Ramos (cell line): ENCODE data around the gene CHRNE.
"Not testable (repeated sequence)": the region's sequence is repeated elsewhere in the genome, so short reads cannot be mapped to it uniquely, and the experiment has no call there.

Experiments used
- in situ Hi-C: fragments of 300-500 bp; cut with MboI; formaldehyde crosslinking; loops from one replicate; pipeline ENCODE4 v1.14.3; 2022; ENCODE audit warnings: low sequenced_read_pairs; ENCODE audit not compliant: unreplicated experiment

The CHRNE gene

DNA sequence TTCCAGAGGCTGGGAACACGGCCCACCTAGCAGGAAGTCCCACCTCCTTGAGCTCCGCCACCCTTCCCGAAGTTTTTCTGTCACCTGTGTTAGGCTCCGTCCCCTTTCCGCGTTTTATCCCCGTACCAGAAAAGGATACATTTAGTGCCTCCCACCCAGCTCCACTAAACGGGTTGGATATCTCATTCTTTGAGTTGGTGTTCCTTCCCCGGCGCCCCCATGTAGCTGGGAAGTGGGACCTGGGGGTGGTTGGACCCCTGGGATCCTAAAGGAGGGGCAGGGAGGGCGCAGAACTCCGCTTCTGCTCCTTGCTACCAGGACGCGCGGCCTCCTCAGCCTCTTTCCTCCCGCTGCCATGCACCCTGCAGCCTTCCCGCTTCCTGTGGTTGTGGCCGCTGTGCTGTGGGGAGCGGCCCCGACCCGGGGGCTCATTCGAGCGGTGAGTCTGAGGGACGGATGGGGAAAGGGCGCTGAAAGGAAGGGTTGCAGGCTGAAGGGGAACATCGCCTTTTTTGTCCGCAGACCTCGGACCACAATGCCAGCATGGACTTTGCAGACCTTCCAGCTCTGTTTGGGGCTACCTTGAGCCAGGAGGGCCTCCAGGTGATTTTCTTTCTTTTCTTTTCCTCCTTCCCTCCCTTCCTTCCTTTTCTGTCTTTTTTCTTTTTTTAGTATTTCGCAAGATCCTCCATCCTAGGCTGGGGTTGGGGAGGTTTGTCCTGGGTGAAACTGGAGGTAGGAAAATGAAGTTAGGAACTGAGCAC, 37.8 kb upstream of the CHRNE start:
- in situ Hi-C loops: no loop called here

DNA sequence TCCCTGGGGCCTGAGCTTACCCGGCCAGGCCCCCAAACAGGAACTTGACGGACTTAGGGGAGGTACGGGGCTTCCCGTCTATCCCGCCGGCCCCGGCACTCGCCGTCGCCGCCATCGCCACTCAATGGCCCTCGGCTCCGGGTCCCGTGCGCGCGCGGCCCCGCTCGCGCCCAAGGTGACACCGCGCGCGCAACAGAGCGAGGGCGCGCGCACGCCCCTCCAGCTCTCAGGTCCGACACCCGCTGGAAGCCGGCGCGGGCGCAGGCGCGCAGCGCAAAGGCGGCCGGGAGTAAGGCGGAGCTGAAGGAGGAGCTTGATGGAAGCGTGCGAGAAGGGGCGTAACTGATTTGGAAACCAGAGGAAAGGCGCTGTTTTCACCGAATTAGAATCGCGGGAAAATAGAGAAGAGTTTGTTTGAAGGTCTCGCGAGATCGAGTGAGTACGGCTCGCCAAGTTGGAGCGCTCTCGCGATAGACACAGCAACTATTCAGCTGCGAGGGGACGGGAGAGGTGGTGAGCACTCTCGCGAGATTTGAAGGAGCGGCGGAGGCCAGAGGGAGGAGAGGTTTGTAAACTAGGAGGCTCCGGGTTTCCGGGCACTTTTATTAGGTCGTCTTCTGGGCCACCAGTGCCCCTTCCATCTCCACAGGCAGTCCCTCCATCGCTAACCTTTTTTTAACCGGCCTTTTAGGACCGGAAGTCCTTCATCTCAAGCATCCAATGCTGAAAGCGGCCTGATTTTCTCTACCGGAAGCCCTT, 37.1 kb upstream of the CHRNE start, which contains the start of the genes RNF167 and SLC25A11:
Gene RNF167, plus strand, starts transcription at position 473 of the 759 bp plus-strand sequence. CDS start 642 bp downstream, outside the sequence.
Gene SLC25A11, minus strand, starts transcription at position 251 of the 759 bp plus-strand sequence. Its CDS starts 136 bp downstream, at position 115.
- in situ Hi-C loops: no loop called here

DNA sequence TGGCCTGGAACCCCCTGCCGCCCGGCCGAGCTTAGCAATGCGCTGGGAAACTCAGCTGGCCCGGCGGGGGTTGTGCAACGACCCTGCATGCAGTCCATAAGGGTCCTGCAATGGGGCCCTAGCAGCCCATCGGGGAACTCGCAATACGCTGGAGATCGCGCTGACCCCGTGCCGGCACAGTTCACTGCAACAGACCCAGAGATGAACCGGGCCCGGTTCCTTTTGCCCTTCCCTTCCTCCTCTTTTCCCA, 36.6 kb upstream of the CHRNE start:
- in situ Hi-C loops: no loop called here

DNA sequence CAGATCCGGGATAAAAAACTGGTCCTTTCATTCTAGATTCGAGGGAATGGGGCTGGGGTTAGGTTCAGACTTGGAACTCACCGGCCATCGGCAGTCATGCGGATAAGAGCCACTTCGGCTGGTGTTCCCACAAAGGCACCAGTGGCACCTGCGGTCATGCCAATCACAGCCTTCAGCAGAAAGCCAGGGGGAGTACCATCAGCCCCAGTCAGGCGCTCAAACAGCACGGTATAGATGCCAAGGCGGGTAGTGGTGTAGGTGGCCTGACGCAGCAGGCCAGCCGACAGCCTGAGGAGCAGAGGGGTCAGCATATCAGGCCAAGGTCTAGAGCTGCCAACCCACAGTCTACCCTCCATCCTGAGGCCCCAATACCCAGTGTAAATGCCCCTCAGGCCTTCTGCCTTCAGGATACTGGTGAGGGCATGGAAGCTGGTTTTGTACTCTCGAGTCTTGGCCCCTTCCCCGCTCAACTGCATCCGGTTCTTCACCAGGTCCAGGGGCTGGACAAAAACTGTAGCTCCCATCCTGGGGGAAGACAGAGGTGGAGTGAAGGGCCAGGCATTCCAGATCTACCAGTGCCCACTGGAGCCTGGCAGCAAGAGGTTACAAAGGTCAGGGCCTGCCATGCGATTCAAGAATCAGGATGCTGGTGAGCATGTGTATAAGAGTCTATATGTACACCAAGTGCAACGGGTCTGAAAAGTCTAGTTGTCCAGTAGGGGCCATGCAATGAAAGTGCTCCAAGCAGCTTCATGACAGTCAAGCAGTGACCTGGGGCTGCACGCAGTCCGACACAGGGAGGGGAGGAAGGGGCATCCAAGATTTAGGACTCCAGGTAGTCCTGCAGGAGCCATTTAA, 36.0 kb upstream of the CHRNE start:
- in situ Hi-C loops: no loop called here

DNA sequence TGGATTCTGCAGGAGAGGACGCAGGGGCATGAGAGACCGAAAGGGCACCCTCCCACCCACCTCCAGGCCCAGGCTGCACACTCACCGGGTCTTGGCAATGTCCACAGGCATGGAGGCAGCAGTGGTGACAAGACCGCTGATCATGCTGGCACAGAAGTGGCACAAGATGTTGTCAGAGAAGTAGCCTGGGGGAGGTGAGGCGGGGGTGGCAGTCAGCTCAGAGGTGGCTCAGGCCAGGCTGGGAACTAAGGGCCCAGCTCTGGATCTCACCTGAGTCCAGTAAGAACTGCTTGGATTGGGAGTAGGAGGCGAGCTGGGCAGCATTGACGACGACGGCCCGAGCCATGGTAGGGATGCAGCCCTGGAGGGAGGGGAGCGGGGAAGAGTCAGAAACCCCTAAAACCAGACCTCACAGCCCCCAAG, 35.2 kb upstream of the CHRNE start:
- in situ Hi-C loops: no loop called here

DNA sequence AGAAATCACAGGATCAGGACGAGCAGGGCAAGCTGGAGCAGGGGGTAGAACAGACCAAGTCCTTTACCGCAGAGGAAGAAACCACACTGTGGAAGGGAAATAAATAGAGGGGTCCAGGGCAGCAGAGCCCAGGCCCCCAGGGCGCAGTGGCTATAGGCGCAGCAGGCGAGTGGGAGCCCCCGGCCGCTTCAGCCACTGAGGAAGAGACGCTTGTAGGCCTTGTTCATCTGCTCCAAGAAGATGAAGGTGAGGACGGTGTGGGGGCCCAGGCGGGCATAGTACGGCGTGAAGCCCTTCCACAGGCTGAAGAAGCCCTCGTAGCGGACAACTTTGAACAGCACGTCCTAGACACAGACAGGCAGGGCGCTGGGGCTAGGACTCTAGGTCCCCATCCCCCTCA, 34.7 kb upstream of the CHRNE start:
- in situ Hi-C loops: no loop called here

DNA sequence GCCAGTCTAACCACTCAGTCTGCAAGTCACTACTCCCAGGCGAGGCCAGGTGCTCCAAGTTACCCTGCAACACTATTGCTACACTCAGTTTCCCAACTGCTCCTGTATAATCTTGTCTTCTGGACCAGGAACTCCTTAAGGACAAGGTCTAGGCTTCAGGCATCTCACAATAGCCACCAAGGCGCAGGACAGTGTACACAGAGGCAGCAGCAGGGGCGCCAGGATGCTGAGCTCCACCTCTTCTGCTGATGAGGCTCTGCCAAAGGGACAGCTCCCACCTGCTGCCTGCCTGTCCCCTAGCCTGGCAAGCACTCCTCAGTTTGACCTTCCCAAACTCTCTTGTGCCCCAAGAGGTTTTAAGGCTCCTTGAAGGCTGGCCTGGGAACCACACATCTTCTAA, 33.5 kb upstream of the CHRNE start:
- in situ Hi-C loops: no loop called here

DNA sequence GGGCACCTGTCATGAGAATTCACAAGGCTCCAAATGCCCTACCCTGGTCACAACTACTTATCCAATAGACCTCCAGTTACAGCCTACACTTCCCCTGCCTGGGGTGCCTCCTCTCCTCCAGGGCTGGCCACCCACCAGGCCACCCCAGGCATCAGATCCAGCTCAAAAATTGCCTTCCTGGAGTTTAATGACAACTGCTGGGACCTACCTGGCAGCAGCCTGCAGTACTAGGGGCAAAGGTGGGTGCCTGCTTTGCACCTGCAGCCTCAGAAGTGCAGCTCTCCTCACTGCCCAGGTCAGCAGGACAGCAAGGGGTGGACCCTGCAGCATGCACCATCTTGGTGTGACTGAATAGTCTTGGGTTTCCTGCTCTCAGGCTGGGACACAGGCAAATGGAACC, 32.8 kb upstream of the CHRNE start:
- in situ Hi-C loops: no loop called here

DNA sequence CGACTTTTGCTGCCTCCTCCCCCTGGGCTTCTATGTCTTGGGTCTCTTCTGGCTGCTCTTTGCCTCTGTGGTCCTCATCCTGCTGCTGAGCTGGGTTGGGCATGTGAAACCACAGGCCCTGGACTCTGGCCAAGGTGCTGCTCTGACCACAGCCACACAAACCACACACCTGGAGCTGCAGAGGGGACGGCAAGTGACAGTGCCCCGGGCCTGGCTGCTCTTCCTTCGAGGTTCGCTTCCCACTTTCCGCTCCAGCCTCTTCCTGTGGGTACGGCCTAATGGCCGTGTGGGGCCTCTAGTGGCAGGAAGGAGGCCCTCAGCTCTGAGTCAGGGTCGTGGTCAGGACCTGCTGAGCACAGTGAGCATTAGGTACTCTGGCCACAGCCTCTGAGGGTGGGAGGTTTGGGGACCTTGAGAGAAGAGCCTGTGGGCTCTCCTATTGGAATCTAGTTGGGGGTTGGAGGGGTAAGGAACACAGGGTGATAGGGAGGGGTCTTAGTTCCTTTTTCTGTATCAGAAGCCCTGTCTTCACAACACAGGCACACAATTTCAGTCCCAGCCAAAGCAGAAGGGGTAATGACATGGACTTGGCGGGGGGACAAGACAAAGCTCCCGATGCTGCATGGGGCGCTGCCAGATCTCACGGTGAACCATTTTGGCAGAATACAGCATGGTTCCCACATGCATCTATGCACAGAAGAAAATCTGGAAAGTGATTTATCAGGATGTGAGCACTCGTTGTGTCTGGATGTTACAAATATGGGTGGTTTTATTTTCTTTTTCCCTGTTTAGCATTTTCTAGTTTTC, 31.5 kb upstream of the CHRNE start:
- in situ Hi-C loops: no loop called here

DNA sequence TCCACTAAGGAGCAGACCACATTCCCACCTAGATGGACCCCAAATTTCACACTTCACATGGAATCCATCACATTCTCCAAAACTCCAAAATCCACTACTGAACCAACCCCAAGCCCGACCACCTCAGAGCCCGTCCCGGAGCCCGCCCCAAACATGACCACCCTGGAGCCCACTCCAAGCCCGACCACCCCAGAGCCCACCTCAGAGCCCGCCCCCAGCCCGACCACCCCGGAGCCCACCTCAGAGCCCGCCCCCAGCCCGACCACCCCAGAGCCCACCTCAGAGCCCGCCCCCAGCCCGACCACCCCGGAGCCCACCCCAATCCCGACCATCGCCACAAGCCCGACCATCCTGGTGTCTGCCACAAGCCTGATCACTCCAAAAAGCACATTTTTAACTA, 30.7 kb upstream of the CHRNE start:
- in situ Hi-C loops: no loop called here

DNA sequence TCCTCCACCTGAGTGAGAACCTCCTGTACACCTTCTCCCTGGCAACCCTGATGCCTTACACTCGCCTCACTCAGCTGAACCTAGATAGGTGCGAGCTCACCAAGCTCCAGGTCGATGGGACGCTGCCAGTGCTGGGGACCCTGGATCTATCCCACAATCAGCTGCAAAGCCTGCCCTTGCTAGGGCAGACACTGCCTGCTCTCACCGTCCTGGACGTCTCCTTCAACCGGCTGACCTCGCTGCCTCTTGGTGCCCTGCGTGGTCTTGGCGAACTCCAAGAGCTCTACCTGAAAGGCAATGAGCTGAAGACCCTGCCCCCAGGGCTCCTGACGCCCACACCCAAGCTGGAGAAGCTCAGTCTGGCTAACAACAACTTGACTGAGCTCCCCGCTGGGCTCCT, 29.9 kb upstream of the CHRNE start:
- in situ Hi-C loops: no loop called here

DNA sequence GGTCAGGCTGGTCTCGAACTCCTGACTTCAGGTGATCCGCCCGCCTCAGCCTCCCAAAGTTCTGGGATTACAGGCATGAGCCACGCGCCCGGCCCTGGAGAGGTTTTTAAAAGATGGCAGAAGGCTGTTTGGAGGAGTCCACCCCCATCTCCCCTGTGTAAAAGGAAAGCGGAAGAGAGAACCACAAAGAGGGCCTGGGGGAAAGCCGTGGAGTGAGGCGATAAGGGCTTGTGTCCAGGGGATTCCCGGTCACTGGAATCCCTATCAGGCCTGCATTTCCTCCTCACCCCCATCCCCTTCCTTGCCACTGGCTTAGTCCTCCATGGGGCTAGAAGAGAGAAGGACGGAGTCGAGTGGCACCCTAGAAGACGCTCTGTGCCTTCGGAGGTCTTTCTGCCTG, 29.1 kb upstream of the CHRNE start, which contains the start of gene GP1BA:
Gene GP1BA, plus strand, starts transcription at position 315 of the 400 bp plus-strand sequence. CDS start 328 bp downstream, outside the sequence.
- in situ Hi-C loops: no loop called here

DNA sequence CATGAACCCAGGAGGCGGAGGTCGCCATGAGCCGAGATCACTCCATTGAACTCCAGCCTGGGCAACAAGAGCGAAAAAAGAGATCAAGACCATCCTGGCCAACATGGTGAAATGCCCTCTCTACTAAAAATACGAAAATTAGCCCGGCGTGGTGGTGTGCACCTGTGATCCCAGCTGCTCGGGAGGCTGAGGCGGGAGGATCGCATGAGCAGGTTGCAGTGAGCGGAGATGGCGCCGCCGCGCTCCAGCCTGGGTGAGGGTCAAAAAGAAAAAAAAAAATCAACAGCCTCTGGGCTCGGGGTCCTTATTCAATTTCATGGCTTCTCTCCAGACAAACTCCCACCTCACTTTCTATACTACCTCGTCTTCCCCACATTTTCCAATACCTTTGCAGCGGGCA, 26.0 kb upstream of the CHRNE start:
- in situ Hi-C loops: no loop called here

DNA sequence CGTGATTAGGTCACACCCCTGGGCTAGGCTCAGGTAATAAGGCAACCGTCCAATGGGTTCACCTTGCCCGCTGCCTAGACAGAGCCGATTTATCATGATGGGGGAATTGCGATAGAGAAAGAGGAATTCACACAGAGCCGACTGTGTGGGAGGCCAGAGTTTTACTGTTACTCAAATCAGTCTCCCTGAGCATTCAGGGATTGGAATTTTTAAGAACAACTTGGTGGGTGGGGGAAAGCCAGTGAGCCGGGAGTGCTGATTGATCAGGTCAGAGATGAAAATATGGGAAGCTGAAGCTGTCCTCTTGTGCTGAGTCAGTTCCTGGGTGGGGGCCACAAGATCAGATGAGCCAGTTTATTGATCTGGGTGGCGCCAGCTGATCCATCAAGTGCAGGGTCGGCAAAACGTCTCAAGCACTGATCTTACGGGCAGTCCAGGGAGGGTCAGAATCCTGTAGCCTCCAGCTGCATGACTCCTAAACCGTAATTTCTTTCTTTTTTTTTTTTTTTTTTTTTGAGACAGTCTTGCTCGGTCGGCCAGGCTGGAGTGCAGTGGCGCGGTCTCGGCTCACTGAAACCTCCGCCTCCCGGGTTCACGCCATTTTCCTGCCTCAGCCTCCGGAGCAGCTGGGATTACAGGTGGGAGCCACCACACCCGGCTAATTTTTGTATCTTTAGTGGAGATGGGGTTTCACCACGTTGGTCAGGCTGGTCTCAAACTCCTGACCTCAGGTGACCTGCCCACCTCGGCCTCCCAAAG, 23.9 kb upstream of the CHRNE start:
- in situ Hi-C loops: not testable (repeated sequence)

DNA sequence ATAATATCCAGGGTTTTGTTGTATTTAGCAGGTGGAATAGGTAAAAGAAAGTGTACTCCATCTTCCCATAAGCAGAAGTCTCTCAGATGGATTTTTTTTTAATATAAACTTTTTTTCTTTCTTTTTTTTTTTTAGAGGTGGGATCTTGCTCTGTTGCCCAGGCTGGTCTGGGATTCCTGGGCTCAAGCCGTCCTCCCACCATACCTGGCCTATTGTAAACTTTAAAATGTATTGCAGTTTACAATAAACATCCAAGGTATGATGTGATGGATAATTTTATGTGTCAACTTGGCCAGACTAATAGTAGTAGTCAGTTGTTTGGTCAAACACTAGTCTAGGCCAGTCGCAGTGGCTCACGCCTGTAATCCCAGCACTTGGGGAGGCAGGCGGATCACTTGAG, 18.4 kb upstream of the CHRNE start:
- in situ Hi-C loops: no loop called here

DNA sequence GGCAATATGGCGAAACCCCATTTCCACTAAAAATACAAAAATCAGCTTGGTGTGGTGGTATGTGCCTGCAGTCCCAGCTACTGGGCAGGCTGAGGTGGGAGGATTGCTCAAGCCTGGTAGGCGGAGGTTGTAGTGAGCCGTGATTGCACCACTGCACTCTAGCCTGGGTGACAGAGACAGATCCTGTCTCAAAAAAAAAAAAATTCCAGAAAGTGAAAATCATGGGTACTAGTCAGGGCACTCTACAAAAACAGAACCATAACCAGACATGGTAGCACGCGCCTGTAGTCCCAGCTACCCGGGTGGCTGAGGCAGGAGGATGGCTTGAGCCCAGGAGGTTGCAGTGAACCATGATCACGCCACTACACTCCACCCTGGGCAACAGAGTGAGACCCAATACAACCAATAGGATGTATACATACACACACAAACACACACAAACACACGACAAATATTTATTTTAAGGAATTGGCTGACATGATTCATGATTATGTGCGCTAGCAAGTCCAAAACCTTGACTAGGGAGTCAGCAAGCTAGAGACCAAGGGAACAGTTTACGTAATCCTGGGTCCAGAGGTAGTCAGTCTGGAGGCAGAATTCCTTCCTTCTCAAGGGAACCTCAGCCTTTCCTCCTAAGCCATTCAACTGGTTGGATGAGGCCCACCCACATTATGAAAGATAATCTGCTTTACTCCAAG, 17.6 kb upstream of the CHRNE start:
- in situ Hi-C loops: no loop called here

DNA sequence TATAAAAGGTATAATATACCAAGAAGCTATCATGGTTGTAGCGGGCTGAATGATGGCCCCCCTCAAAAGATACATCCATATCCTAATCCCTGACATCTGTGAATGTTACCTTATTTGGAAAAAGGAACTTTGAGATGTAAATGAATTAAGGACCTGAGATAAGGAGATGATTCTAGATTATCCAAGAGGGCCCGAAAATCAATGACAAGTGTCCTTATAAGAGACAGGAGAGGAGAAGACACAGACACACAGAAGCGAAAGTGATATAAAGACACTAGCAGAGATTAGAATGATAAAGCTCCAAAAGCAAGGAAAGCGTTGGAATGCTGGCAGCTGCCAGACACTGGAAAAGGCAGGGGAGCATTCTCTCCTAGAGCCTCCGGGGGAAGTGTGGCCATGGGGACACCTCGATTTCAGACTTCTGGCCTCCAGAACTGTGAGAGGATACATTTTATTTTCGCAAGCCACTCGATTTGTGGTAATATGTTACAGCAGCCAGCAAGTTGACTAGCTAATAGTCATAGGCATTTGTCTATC, 16.7 kb upstream of the CHRNE start:
- in situ Hi-C loops: no loop called here

DNA sequence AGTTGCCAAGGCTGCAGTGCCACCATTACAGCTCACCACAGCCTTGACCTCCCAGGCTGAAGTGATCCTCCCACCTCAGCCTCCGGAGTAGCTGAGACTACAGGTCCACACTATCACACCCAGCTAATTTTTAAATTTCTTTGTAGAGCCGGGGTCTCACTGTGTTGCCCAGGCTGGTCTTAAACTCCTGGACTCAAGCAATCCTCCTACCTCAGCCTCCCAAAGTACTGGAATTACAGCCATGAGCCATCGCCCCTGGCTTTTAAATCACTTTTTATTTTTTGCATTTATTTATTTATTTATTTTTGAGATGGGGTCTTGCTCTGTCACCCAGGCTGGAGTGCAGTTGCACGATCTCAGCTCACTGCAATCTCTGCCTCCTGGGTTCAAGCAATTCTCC, 11.7 kb upstream of the CHRNE start:
- in situ Hi-C loops: not testable (repeated sequence)
